Lower leg skin (tissue), 3 donors: Measurements from ENCODE around the gene TOP3B.

Source experiments
- CTCF ChIP-seq, 3 donors: fragments of 450-650 bp; IDR thresholded peaks; one replicate each; pipeline ENCODE4 v1.5.1; 2016; ENCODE audit warnings: antibody characterized with exemption in 3 of 3, mild to moderate bottlenecking in 3 of 3, moderate library complexity in 2 of 3
- POLR2A ChIP-seq, 2 donors: fragments of 450-650 bp; IDR thresholded peaks; one replicate each; pipeline ENCODE4 v1.6.1; 2016 to 2017; ENCODE audit warnings: antibody characterized with exemption in 2 of 2, mild to moderate bottlenecking in 1 of 2, moderate library complexity in 1 of 2

DNA sequence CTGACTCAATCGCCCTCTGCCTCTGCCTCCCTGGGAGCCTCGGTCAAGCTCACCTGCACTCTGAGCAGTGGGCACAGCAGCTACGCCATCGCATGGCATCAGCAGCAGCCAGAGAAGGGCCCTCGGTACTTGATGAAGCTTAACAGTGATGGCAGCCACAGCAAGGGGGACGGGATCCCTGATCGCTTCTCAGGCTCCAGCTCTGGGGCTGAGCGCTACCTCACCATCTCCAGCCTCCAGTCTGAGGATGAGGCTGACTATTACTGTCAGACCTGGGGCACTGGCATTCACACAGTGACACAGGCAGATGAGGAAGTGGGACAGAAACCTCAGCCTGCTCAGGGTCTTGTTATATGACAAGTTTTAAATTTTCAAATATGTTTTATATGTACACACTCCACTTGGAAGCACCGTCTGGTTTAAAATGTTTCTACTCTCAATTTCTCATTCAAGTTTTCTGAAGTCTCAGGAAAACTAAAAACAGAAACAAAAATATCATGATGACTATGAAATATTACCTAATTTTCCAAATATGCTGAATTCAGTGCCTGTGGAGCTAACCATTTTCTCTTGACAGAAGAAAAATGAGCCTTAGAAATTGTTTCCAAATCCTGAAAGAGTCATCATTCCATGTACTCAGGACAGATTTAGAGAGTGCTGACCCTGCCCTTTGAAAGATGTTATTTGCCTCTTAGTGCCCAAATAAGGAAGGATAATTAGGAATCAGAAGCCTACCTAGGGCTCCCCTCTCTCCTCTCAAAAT is 48.8 kb upstream of the TOP3B start:
- TF ChIP-seq CTCF (IDR thresholded peaks at IDR 0.05) = no peak
- TF ChIP-seq POLR2A (IDR thresholded peaks at IDR 0.05) = no peak
